Keratinocyte (primary cell): ENCODE measurements around the gene TNPO3. TPM values are rescaled to one million over a fixed set of nuclear protein-coding genes. Genes with fewer than 3 reads are reported as not detected.

Source experiments
- DNase-seq: peaks from one replicate; pipeline ENCODE4 v3.0.0-alpha.2; 2011; ENCODE audit warnings: low read depth, missing footprints, low spot score
- FAIRE-seq: peaks from 2 replicates; lab custom pipeline; 2011; peaks lifted over from hg19 to GRCh38; lab: Jason Lieb, UNC
- H2AFZ ChIP-seq: 2 replicates; pipeline ENCODE4 v1.6.0; 2012; ENCODE audit warnings: low read length, control low read depth, inconsistent platforms; ENCODE audit not compliant: control insufficient read depth
- H3K27ac ChIP-seq: 2 replicates; pipeline ENCODE4 v1.5.1; 2011; ENCODE audit warnings: low read length; ENCODE audit not compliant: control insufficient read depth, insufficient read depth
- H3K27me3 ChIP-seq: 3 replicates; pipeline ENCODE4 v1.6.0; 2011; ENCODE audit warnings: low read length; ENCODE audit not compliant: control insufficient read depth, insufficient read depth; ENCODE audit errors: extremely low read depth
- H3K36me3 ChIP-seq, 2 experiments: 2 replicates in 1 of 2; 3 replicates in 1 of 2; pipeline ENCODE4 v1.5.1; 2011; ENCODE audit warnings: low read length in 2 of 2, mild to moderate bottlenecking in 1 of 2; ENCODE audit not compliant: control insufficient read depth in 2 of 2, insufficient read depth in 2 of 2; ENCODE audit errors: extremely low read depth in 1 of 2
- H3K4me1 ChIP-seq: 3 replicates; pipeline ENCODE4 v1.5.1; 2011; ENCODE audit warnings: low read length; ENCODE audit not compliant: control insufficient read depth, insufficient read depth; ENCODE audit errors: extremely low read depth
- H3K4me2 ChIP-seq: 3 replicates; pipeline ENCODE4 v1.6.0; 2011; ENCODE audit warnings: low read depth, low read length; ENCODE audit not compliant: control insufficient read depth, insufficient read depth; ENCODE audit errors: extremely low read depth
- H3K4me3 ChIP-seq, 3 experiments: fragments of 200-600 bp in 1 of 3; sonication (generic) in 1 of 3; 2 replicates in 2 of 3; 3 replicates in 1 of 3; pipeline ENCODE4 v1.5.1; 2011 to 2016; ENCODE audit warnings: low read length in 3 of 3, mild to moderate bottlenecking in 3 of 3, control low read depth in 2 of 3, inconsistent platforms in 1 of 3, low read depth in 1 of 3, mixed read lengths in 1 of 3, mixed run types in 1 of 3, moderate library complexity in 1 of 3; ENCODE audit not compliant: control insufficient read depth in 2 of 3, insufficient read depth in 2 of 3; ENCODE audit errors: extremely low read depth in 1 of 3
- H3K79me2 ChIP-seq: 2 replicates; pipeline ENCODE4 v1.6.0; 2012; ENCODE audit warnings: low read length; ENCODE audit not compliant: control insufficient read depth, insufficient read depth
- H3K9ac ChIP-seq: 3 replicates; pipeline ENCODE4 v1.6.0; 2011; ENCODE audit warnings: low read length; ENCODE audit not compliant: control insufficient read depth, insufficient read depth; ENCODE audit errors: extremely low read depth
- H3K9me1 ChIP-seq: 3 replicates; pipeline ENCODE4 v1.6.0; 2011; ENCODE audit warnings: low read length; ENCODE audit not compliant: control insufficient read depth, insufficient read depth; ENCODE audit errors: extremely low read depth
- H3K9me3 ChIP-seq: 2 replicates; pipeline ENCODE4 v1.5.1; 2012; ENCODE audit warnings: low read depth, low read length; ENCODE audit not compliant: control insufficient read depth
- H4K20me1 ChIP-seq: 3 replicates; pipeline ENCODE4 v1.6.0; 2011; ENCODE audit warnings: low read length; ENCODE audit not compliant: control insufficient read depth, insufficient read depth; ENCODE audit errors: extremely low read depth
- CTCF ChIP-seq, 3 experiments: IDR thresholded peaks in 1 of 3; conservative IDR thresholded peaks in 1 of 3; optimal IDR thresholded peaks in 1 of 3; 2 replicates in 2 of 3; 3 replicates in 1 of 3; pipeline versions ENCODE3 to v1.5.1; 2011; ENCODE audit warnings: low read length in 3 of 3, mild to moderate bottlenecking in 3 of 3, moderate library complexity in 2 of 3, control low read depth in 1 of 3, inconsistent platforms in 1 of 3; ENCODE audit not compliant: insufficient read depth in 2 of 3; ENCODE audit errors: extremely low read depth in 1 of 3
- EZH2 ChIP-seq: IDR thresholded peaks from one replicate; pipeline ENCODE4 v1.6.1; 2012; ENCODE audit warnings: inconsistent platforms, mild to moderate bottlenecking, low read length, moderate library complexity
- dilution Hi-C: fragments of 300-500 bp; cut with MboI; formaldehyde crosslinking; loops from one replicate; pipeline ENCODE4 v1.7.0; 2020; ENCODE audit warnings: low sequenced_read_pairs; ENCODE audit not compliant: extremely low pct_ligation_motif_present
- polyA plus RNA-seq, 5 experiments: library from polyadenylated mRNA; depleted of rRNA in 3 of 5; stranded (reverse) in 3 of 5; stranded (forward) in 1 of 5; unstranded in 1 of 5; fragments of >200 nt; gene quantifications; 1 replicate in 1 of 5; 2 replicates in 3 of 5; 3 replicates in 1 of 5; pipeline versions ENCODE4 v1.2.1 to v1.2.3, GENCODE V29; 2011 to 2012; ENCODE audit warnings: missing spikeins in 2 of 5, low read depth in 1 of 5, low replicate concordance in 1 of 5

TNPO3 gene
- polyA plus RNA-seq, 1 donor (not counting 4 experiments of a cell fraction or from before 2014, with no cell fraction given): 35.1 TPM

DNA sequence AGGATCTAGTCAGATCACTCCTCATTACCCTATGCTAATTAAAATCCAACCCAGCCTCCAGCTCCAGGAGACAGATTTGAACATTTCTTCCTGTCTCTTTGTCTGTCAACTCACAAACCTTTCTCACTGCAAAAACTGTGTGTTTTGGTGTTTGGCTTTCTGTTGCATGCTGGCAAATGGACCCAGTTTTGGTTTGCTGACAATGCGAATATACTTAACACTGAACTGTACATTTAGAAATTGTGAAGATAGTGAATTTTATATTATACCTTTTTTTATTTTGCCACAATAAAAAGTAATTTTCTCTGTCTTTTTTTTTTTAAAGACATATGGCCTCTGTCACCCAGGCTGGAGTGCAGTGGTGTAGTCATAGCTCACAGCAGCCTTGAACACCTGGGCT, 18.3 kb upstream of the TNPO3 start:
- Histone ChIP-seq H3K27me3 (no peaks in the 10 kb centered on the region), H3K4me1 (no peaks in the 10 kb centered on the region), H4K20me1 (no peaks in the 10 kb centered on the region), H3K9me3 (no peaks in the 10 kb centered on the region), H3K9ac (no peak overlapping the region), H3K4me3 (no peak overlapping the region), H3K27ac (no peak overlapping the region), H3K79me2 (no peaks in the 10 kb centered on the region), H3K4me2 (no peak overlapping the region), H3K9me1 (no peaks in the 10 kb centered on the region), H2AFZ (no peak overlapping the region), H3K36me3 (no peaks in the 10 kb centered on the region)
- dilution Hi-C loops: no loop called here
- DNase-seq (no peak), FAIRE-seq (no peak)
- no peak for TF ChIP-seq EZH2
- no peak for TF ChIP-seq CTCF (optimal IDR thresholded peaks at IDR 0.05 in 1 of 3, IDR thresholded peaks at IDR 0.05 in 1 of 3, conservative IDR thresholded peaks at IDR 0.05 in 1 of 3; ENCODE audit: extremely low read depth in 1 of 3, insufficient read depth in 2 of 3, low read length in 3 of 3)

- no peak for FAIRE-seq
These were observed 17.6 kb upstream of the TNPO3 start for GRCh38 chr7:129072479-129073011.

More at GRCh38 chr7:129072479-129073011, 17.6 kb upstream of the TNPO3 start:
- Histone ChIP-seq H3K36me3 (no peaks in the 10 kb centered on the region), H4K20me1 (no peaks in the 10 kb centered on the region), H3K4me3 (no peak overlapping the region), H3K79me2 (no peaks in the 10 kb centered on the region), H3K4me1 (no peaks in the 10 kb centered on the region), H2AFZ (no peak overlapping the region), H3K9me1 (no peaks in the 10 kb centered on the region), H3K27me3 (no peaks in the 10 kb centered on the region), H3K4me2 (no peak overlapping the region), H3K9me3 (no peaks in the 10 kb centered on the region), H3K27ac (no peak overlapping the region), H3K9ac (no peak overlapping the region)
- DNase-seq: no peak
- TF ChIP-seq CTCF (optimal IDR thresholded peaks at IDR 0.05 in 1 of 3, IDR thresholded peaks at IDR 0.05 in 1 of 3, conservative IDR thresholded peaks at IDR 0.05 in 1 of 3; ENCODE audit: extremely low read depth in 1 of 3, insufficient read depth in 2 of 3, low read length in 3 of 3) (no peak), EZH2 (no peak)
- dilution Hi-C loops: no loop called here
